GM18526 (cell line): ENCODE measurements around the gene MICB.

ENCODE experiments used
- POLR2A ChIP-seq: IDR thresholded peaks from 3 replicates; pipeline ENCODE4 v1.6.1; 2011; ENCODE audit not compliant: insufficient read length; ENCODE audit errors: extremely low read depth

MICB gene

GRCh38 chr6:31490115-31490873, 7.7 kb upstream of the MICB start:
- no peak for TF ChIP-seq POLR2A

GRCh38 chr6:31493875-31494694, 3.9 kb upstream of the MICB start:
- no peak for TF ChIP-seq POLR2A

GRCh38 chr6:31495580-31495979, 2.4 kb upstream of the MICB start:
- no peak for TF ChIP-seq POLR2A

GRCh38 chr6:31498748-31499147, 803 bp downstream of the MICB start:
- no peak for TF ChIP-seq POLR2A

GRCh38 chr6:31502586-31502985, 4.6 kb downstream of the MICB start:
- TF ChIP-seq POLR2A = no peak

- TF ChIP-seq POLR2A = no peak
Measured at GRCh38 chr6:31510007-31510406, 12.1 kb downstream of the MICB start.

- TF ChIP-seq POLR2A = no peak
Measured at GRCh38 chr6:31513456-31514165, 15.7 kb downstream of the MICB start.

- no peak for TF ChIP-seq POLR2A
Measured at GRCh38 chr6:31521835-31522234, 23.9 kb downstream of the MICB start.

- TF ChIP-seq POLR2A = no peak
Measured at GRCh38 chr6:31525553-31525931, 27.6 kb downstream of the MICB start.

GRCh38 chr6:31525932-31526591, 28.1 kb downstream of the MICB start:
- TF ChIP-seq POLR2A = no peak

GRCh38 chr6:31528307-31528777, 30.4 kb downstream of the MICB start:
- TF ChIP-seq POLR2A = no peak

- no peak for TF ChIP-seq POLR2A
Measured at GRCh38 chr6:31528821-31529328, 30.9 kb downstream of the MICB start, which contains the start of gene MCCD1. Gene MCCD1 (plus strand): TSS chr6:31528962. CDS start chr6:31529015, 53 bp downstream.

- TF ChIP-seq POLR2A = no peak
Measured at GRCh38 chr6:31529329-31530150, 31.6 kb downstream of the MICB start.

GRCh38 chr6:31530659-31531058, 32.7 kb downstream of the MICB start:
- TF ChIP-seq POLR2A = no peak

GRCh38 chr6:31531162-31531561, 33.2 kb downstream of the MICB start:
- TF ChIP-seq POLR2A = no peak
